Neutrophil (primary cell): Measurements from ENCODE around the gene RTN3.

Source experiments
- H3K27ac ChIP-seq: fragments of 200-600 bp; sonication (generic); 2 replicates; pipeline ENCODE4 v1.5.1; 2016; ENCODE audit warnings: mild to moderate bottlenecking, moderate library complexity
- H3K27me3 ChIP-seq: fragments of 200-600 bp; sonication (generic); 2 replicates; pipeline ENCODE4 v1.6.0; 2016; ENCODE audit warnings: mild to moderate bottlenecking
- H3K36me3 ChIP-seq: fragments of 200-600 bp; sonication (generic); 2 replicates; pipeline ENCODE4 v1.5.1; 2017
- H3K4me1 ChIP-seq, 2 experiments: fragments of 200-600 bp in 1 of 2; sonication (generic) in 1 of 2; 1 replicate in 1 of 2; 2 replicates in 1 of 2; pipeline versions ENCODE4 v1.5.1 to v1.6.1; 2013 to 2016; ENCODE audit warnings: low read depth in 1 of 2, low read length in 1 of 2, mild to moderate bottlenecking in 1 of 2, moderate library complexity in 1 of 2; ENCODE audit not compliant: control insufficient read depth in 1 of 2, insufficient read depth in 1 of 2
- H3K4me3 ChIP-seq, 2 experiments: fragments of 200-600 bp in 1 of 2; sonication (generic) in 1 of 2; 1 replicate in 1 of 2; 2 replicates in 1 of 2; pipeline ENCODE4 v1.5.1; 2013 to 2016; ENCODE audit warnings: low read depth in 1 of 2, low read length in 1 of 2, mild to moderate bottlenecking in 1 of 2, moderate library complexity in 1 of 2
- H3K9me3 ChIP-seq: fragments of 200-600 bp; sonication (generic); 2 replicates; pipeline ENCODE4 v1.5.1; 2016
- CTCF ChIP-seq: fragments of 200-600 bp; sonication (generic); IDR thresholded peaks from 2 replicates; pipeline ENCODE4 v1.5.1; 2016; ENCODE audit warnings: antibody characterized with exemption

The RTN3 gene

GRCh38 chr11:63705526-63705925 lies 24.2 kb downstream of the RTN3 start:
- no peaks in the 10 kb centered on the region for H3K9me3 ChIP-seq
- peak overlapping the region; percentile 61 for H3K27ac ChIP-seq
- no peak overlapping the region for H3K4me3 ChIP-seq
- TF ChIP-seq CTCF = no peak
- H3K27me3 ChIP-seq = no peaks in the 10 kb centered on the region
- peaks cover 7% of the 10 kb centered on the region for H3K36me3 ChIP-seq
- H3K4me1 ChIP-seq = peaks cover 38 to 55% of the 10 kb centered on the region in 2 experiments

GRCh38 chr11:63708764-63709163 lies 27.5 kb downstream of the RTN3 start:
- Histone ChIP-seq H3K27me3 (no peaks in the 10 kb centered on the region), H3K36me3 (peaks cover 7% of the 10 kb centered on the region), H3K9me3 (no peaks in the 10 kb centered on the region), H3K27ac (peak overlapping the region; percentile 68), H3K4me3 (no peak overlapping the region), H3K4me1 (peaks cover 39 to 67% of the 10 kb centered on the region in 2 experiments)
- no peak for TF ChIP-seq CTCF

- H3K4me3 ChIP-seq = no peak overlapping the region
- peak overlapping the region; percentile 68 for H3K27ac ChIP-seq
- H3K4me1 ChIP-seq = peaks cover 36 to 62% of the 10 kb centered on the region in 2 experiments
- TF ChIP-seq CTCF = no peak
- peaks cover 8% of the 10 kb centered on the region for H3K36me3 ChIP-seq
- no peaks in the 10 kb centered on the region for H3K27me3 ChIP-seq
- H3K9me3 ChIP-seq = no peaks in the 10 kb centered on the region
These were observed 28.1 kb downstream of the RTN3 start for GRCh38 chr11:63709336-63709884.

GRCh38 chr11:63710476-63711217 lies 29.3 kb downstream of the RTN3 start:
- H3K27ac ChIP-seq = peak overlapping the region; percentile 68
- H3K27me3 ChIP-seq = no peaks in the 10 kb centered on the region
- no peak overlapping the region for H3K4me3 ChIP-seq
- peaks cover 32 to 55% of the 10 kb centered on the region in 2 experiments for H3K4me1 ChIP-seq
- peaks cover 19% of the 10 kb centered on the region for H3K36me3 ChIP-seq
- no peak for TF ChIP-seq CTCF
- H3K9me3 ChIP-seq = no peaks in the 10 kb centered on the region

GRCh38 chr11:63711838-63712237 lies 30.5 kb downstream of the RTN3 start:
- peaks cover 25% of the 10 kb centered on the region for H3K36me3 ChIP-seq
- peaks cover 32 to 52% of the 10 kb centered on the region in 2 experiments for H3K4me1 ChIP-seq
- no peak overlapping the region for H3K27ac ChIP-seq
- H3K9me3 ChIP-seq = no peaks in the 10 kb centered on the region
- no peak for TF ChIP-seq CTCF
- no peaks in the 10 kb centered on the region for H3K27me3 ChIP-seq
- no peak overlapping the region for H3K4me3 ChIP-seq
